ENCODE results near the gene ZMIZ1. TPM values are rescaled to one million over a fixed set of nuclear protein-coding genes. Genes with fewer than 3 reads are reported as not detected.

The ZMIZ1 gene
- total RNA-seq, 4 donors from 2014 or later, result 18.7 to 188 (median 36.7) TPM

- H3K27me3 ChIP-seq, result no peaks in the 10 kb centered on the region
These were observed 37.1 kb downstream of the ZMIZ1 start for GRCh38 chr10:79105818-79106217.

DNA sequence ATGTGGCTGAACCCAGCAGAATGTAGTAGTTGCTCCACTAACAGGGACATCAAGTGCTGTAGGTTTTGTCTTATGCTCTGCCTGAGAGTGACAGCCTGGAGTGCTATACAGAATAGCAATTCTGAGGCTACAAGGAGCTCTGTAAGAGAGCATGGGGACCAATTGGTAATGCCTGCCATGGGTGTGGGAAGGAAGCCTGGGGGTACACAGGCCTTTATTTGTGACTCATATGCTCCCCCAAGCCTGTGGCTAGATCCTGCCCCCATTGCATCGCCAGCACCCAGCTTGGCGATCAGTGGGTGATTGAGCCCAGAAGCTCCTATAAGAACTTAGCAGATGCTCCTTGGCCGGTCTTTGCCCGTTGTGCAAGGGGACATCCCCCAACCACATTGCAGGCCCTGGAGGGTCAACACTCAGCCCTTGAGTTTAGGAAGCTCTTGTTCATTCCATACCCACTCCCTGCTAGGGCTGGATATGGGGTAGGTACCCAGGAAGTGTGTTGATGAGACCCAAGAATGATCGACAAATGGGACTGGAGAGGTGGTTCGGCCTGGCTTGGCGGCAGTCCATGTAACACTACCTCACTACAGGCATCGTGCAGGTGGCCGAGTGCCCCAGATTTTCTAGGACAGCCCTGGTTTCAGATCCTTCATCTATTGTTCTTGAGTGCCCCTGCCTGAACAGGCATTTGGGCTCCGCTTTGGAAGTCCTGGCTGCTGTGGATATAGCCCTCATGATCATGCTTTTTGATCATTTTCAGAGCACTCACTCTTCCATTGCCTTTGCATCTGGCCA is 37.7 kb downstream of the ZMIZ1 start:
- Histone ChIP-seq H3K4me3 (no peak overlapping the region), H3K4me1 (peaks cover 22 to 51% of the 10 kb centered on the region in 2 donors), H3K36me3 (no peaks in the 10 kb centered on the region), H3K9me3 (no peaks in the 10 kb centered on the region), H3K27me3 (no peaks in the 10 kb centered on the region), H3K27ac (peak overlapping the region; percentile 81 to 97)
- TF ChIP-seq, protein P1, sequence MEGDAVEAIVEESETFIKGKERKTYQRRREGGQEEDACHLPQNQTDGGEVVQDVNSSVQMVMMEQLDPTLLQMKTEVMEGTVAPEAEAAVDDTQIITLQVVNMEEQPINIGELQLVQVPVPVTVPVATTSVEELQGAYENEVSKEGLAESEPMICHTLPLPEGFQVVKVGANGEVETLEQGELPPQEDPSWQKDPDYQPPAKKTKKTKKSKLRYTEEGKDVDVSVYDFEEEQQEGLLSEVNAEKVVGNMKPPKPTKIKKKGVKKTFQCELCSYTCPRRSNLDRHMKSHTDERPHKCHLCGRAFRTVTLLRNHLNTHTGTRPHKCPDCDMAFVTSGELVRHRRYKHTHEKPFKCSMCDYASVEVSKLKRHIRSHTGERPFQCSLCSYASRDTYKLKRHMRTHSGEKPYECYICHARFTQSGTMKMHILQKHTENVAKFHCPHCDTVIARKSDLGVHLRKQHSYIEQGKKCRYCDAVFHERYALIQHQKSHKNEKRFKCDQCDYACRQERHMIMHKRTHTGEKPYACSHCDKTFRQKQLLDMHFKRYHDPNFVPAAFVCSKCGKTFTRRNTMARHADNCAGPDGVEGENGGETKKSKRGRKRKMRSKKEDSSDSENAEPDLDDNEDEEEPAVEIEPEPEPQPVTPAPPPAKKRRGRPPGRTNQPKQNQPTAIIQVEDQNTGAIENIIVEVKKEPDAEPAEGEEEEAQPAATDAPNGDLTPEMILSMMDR (IDR thresholded peaks at IDR 0.05), result no peak
- no peak for TF ChIP-seq POLR2A (IDR thresholded peaks at IDR 0.05)
- intact Hi-C loops (cut with DNase I; ENCODE audit: low total_unique reads), result no loop called here
- no peak for DNase-seq

More at GRCh38 chr10:79105818-79106217, 37.1 kb downstream of the ZMIZ1 start:
- no peak for DNase-seq
- Histone ChIP-seq H3K4me1 (peaks cover 28 to 52% of the 10 kb centered on the region in 2 donors), H3K36me3 (no peaks in the 10 kb centered on the region), H3K9me3 (no peaks in the 10 kb centered on the region), H3K4me3 (no peak overlapping the region), H3K27ac (peak overlapping the region; percentile 81 to 97)
- intact Hi-C loops (cut with DNase I; ENCODE audit: low total_unique reads), result no loop called here
- TF ChIP-seq POLR2A (IDR thresholded peaks at IDR 0.05), result no peak
- TF ChIP-seq, protein P1 (IDR thresholded peaks at IDR 0.05), result no peak

DNA sequence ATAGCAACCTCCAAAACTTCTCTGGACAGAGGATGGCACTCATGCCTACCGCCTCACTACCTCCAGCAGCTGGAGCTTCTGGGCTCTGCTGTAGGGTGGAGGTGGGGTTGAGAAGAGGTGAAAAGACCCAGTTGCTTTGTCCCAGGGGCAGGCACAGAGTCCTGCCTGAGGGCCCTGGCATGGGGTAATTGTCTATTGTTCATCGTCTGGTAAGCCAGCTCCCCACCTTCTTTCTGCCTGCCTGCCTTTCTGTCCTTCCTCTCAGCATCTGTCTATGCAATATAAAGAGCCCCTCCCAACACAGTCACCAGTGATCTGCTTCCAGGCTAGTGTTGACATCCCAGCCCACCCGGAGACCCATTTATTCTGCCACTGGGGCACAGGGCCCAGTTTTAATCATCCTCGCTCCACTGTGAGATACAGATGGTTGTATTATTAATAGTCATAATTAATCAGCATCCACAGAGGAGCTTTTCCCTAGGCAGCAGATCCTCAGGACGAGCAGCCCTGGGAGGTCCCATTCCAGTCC is 39.0 kb downstream of the ZMIZ1 start:
- Histone ChIP-seq H3K4me3 (no peak overlapping the region), H3K4me1 (peaks cover 17 to 48% of the 10 kb centered on the region in 2 donors), H3K9me3 (no peaks in the 10 kb centered on the region), H3K27ac (peak overlapping the region; percentile 81 to 97), H3K36me3 (no peaks in the 10 kb centered on the region), H3K27me3 (no peaks in the 10 kb centered on the region)
- no peak for DNase-seq
- TF ChIP-seq, protein P1 (IDR thresholded peaks at IDR 0.05), result no peak
- no peak for TF ChIP-seq POLR2A (IDR thresholded peaks at IDR 0.05)
- intact Hi-C loops (cut with DNase I; ENCODE audit: low total_unique reads), result no loop called here

DNA sequence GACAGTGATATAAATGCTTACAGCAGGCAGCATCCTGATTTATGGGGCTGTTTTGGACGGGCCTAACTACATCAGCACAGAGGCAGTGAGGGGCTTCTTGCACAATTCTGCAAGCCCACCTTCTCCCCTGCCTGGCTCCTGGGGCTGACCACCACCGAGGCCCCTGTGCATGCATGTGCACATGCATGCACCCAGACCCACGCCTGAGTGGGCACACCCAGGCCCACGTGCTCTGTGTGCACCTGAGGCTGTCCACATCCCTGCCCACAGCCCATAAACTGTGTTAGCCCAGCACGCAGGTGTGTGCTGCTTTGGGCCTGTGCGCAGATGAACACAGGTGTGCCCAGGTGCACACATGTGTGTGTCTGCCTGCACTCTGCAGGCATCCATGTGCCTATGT is 40.0 kb downstream of the ZMIZ1 start:
- Histone ChIP-seq H3K9me3 (no peaks in the 10 kb centered on the region), H3K27me3 (no peaks in the 10 kb centered on the region), H3K4me3 (no peak overlapping the region), H3K27ac (peak overlapping the region; percentile 84 to 97), H3K36me3 (no peaks in the 10 kb centered on the region), H3K4me1 (peaks cover 18 to 44% of the 10 kb centered on the region in 2 donors)
- intact Hi-C loops (cut with DNase I; ENCODE audit: low total_unique reads), result no loop called here
- DNase-seq, result no peak
- no peak for TF ChIP-seq POLR2A (IDR thresholded peaks at IDR 0.05)
- TF ChIP-seq, protein P1 (IDR thresholded peaks at IDR 0.05), result no peak

DNA sequence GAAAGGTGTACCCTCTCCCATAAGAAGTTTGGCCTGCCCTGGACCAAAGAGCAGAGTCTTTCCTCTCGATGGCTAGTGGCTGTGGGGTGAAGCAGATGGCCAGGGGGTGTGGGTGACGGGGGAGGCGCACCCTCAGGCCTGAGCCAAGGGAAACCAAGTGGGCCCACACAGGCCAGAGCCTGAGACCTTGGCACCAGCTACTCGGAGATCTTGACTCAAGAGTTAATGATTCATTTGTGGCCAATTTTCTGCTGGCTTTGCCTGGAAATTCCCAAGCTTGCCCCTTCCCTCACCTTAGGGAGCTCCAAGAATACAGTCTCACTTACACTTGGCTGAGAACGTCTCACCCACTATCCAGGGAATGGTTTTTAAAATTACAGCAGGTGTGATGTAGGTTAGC is 42.7 kb downstream of the ZMIZ1 start:
- DNase-seq, result no peak
- H3K4me3 ChIP-seq, result no peak overlapping the region
- H3K27ac ChIP-seq, result peak overlapping the region; percentile 78 to 84
- TF ChIP-seq, protein P1 (IDR thresholded peaks at IDR 0.05), result no peak
- no peak for TF ChIP-seq POLR2A (IDR thresholded peaks at IDR 0.05)
- intact Hi-C loops (cut with DNase I; ENCODE audit: low total_unique reads), result no loop called here
- peaks cover 22 to 40% of the 10 kb centered on the region in 2 donors for H3K4me1 ChIP-seq
- no peaks in the 10 kb centered on the region for H3K27me3 ChIP-seq
- H3K36me3 ChIP-seq, result no peaks in the 10 kb centered on the region
- no peaks in the 10 kb centered on the region for H3K9me3 ChIP-seq
